Measurements from ENCODE around the gene HDGF.

HDGF gene

GRCh38 chr1:156751451-156751756 is at the start of gene HDGF:
HDGF (minus strand) TSS chr1:156751675; CDS start chr1:156751429, 246 bp downstream.
- no peak for DNase-seq (ENCODE audit: low read depth)

- DNase-seq (ENCODE audit: low read depth), result no peak
These were observed 45.9 kb upstream of the HDGF start for GRCh38 chr1:156797212-156797871.

- no peak for DNase-seq (ENCODE audit: low read depth)
These were observed 45.0 kb upstream of the HDGF start for GRCh38 chr1:156796340-156797097.

GRCh38 chr1:156795787-156796186 is 44.3 kb upstream of the HDGF start:
- no peak for DNase-seq (ENCODE audit: low read depth)

- no peak for DNase-seq (ENCODE audit: low read depth)
These were observed 43.9 kb upstream of the HDGF start for GRCh38 chr1:156795374-156795733.

- DNase-seq (ENCODE audit: low read depth), result no peak
These were observed 43.3 kb upstream of the HDGF start for GRCh38 chr1:156794506-156795373.

GRCh38 chr1:156789621-156790318 is 38.3 kb upstream of the HDGF start:
- DNase-seq (ENCODE audit: low read depth), result no peak

GRCh38 chr1:156788136-156788535 is 36.7 kb upstream of the HDGF start:
- no peak for DNase-seq (ENCODE audit: low read depth)

GRCh38 chr1:156786640-156787039 is 35.2 kb upstream of the HDGF start:
- no peak for DNase-seq (ENCODE audit: low read depth)

GRCh38 chr1:156785458-156785857 is 34.0 kb upstream of the HDGF start:
- DNase-seq (ENCODE audit: low read depth), result no peak

- no peak for DNase-seq (ENCODE audit: low read depth)
These were observed 30.2 kb upstream of the HDGF start for GRCh38 chr1:156781585-156782186.

GRCh38 chr1:156777573-156777972 is 26.1 kb upstream of the HDGF start:
- DNase-seq (ENCODE audit: low read depth), result no peak

- no peak for DNase-seq (ENCODE audit: low read depth)
These were observed 25.5 kb upstream of the HDGF start for GRCh38 chr1:156776942-156777341.

GRCh38 chr1:156775799-156776198 is 24.3 kb upstream of the HDGF start:
- DNase-seq (ENCODE audit: low read depth), result no peak

- no peak for DNase-seq (ENCODE audit: low read depth)
These were observed 22.1 kb upstream of the HDGF start for GRCh38 chr1:156773607-156774006.

GRCh38 chr1:156772728-156773497 is 21.4 kb upstream of the HDGF start:
- DNase-seq (ENCODE audit: low read depth), result no peak

GRCh38 chr1:156772222-156772621 is 20.7 kb upstream of the HDGF start:
- DNase-seq (ENCODE audit: low read depth), result no peak

GRCh38 chr1:156768610-156769295 is 17.3 kb upstream of the HDGF start:
- no peak for DNase-seq (ENCODE audit: low read depth)

GRCh38 chr1:156767879-156768604 is 16.6 kb upstream of the HDGF start:
- DNase-seq (ENCODE audit: low read depth), result no peak

Measured in stimulated activated CD8-positive, alpha-beta memory T cell treated with anti-CD3 and anti-CD28 coated beads, Interleukin-12 subunit alpha, Interleukin-12 subunit beta, amount 100 ng/mL, for 1 hour (primary cell).